Measurements from ENCODE around the gene TUBB4B.

Gene TUBB4B

GRCh38 chr9:137293094-137293481, 52.0 kb downstream of the TUBB4B start:
- no peak for DNase-seq (ENCODE audit: low spot score)

All from SK-N-DZ (cell line).